ENCODE measurements around the gene MAPRE2.

DNA sequence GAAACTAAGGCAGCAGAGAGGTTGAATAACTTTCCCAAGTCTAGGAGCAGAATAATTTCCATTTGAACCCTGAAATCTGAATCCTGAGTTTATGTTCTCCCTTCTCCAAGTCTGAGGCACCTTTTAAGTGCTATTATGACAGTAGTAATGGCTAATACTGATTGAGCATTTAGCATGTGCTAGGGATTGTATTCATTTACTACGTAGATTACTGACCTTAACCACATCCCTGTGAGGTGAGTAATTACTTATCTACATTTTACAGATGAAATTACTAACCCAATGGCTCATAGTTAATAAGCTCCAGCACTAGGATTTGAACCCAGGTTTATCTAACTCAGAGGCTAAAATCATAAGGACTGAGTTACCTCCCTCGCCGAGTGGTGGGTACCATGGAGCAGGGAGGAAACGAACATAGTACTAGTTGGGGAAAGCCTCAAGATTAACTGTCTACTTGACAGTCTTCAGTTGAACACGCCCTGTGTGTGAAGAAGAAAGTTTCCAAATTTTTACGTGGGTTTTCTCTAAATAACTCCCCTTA lies 93.0 kb downstream of the MAPRE2 start:
- TF ChIP-seq EZH2 (IDR thresholded peaks at IDR 0.05; ENCODE audit: low read length, unreplicated experiment): no peak
- TF ChIP-seq, protein P1, sequence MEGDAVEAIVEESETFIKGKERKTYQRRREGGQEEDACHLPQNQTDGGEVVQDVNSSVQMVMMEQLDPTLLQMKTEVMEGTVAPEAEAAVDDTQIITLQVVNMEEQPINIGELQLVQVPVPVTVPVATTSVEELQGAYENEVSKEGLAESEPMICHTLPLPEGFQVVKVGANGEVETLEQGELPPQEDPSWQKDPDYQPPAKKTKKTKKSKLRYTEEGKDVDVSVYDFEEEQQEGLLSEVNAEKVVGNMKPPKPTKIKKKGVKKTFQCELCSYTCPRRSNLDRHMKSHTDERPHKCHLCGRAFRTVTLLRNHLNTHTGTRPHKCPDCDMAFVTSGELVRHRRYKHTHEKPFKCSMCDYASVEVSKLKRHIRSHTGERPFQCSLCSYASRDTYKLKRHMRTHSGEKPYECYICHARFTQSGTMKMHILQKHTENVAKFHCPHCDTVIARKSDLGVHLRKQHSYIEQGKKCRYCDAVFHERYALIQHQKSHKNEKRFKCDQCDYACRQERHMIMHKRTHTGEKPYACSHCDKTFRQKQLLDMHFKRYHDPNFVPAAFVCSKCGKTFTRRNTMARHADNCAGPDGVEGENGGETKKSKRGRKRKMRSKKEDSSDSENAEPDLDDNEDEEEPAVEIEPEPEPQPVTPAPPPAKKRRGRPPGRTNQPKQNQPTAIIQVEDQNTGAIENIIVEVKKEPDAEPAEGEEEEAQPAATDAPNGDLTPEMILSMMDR (conservative IDR thresholded peaks at IDR 0.05; ENCODE audit: low read depth, low read length): no peak
